NCI-H146 treated with DMSO at 0.1 percent for 48 hours (cell line): ENCODE results near the gene CATSPER3.
A peak's percentile ranks its signal among the peaks of the same experiment; 100 is the strongest.

Source experiments
- DNase-seq: peaks from one replicate; lab custom pipeline; 2025; ENCODE audit not compliant: unreplicated experiment; lab: John Stamatoyannopoulos, UW

Gene CATSPER3

GRCh38 chr5:135029477-135030122, 61.9 kb downstream of the CATSPER3 start:
- no peak for DNase-seq

GRCh38 chr5:135030123-135030955, 62.6 kb downstream of the CATSPER3 start:
- DNase-seq = no peak

- no peak for DNase-seq
Measured at GRCh38 chr5:135030956-135031812, 63.5 kb downstream of the CATSPER3 start.

- no peak for DNase-seq
Measured at GRCh38 chr5:135031813-135032694, 64.3 kb downstream of the CATSPER3 start.

- DNase-seq = no peak
Measured at GRCh38 chr5:135032695-135032998, 64.9 kb downstream of the CATSPER3 start.

GRCh38 chr5:135032999-135033861, 65.5 kb downstream of the CATSPER3 start:
- DNase-seq = peak; percentile 26

GRCh38 chr5:135033901-135034235, 66.2 kb downstream of the CATSPER3 start, which contains the start of gene PITX1:
Gene PITX1 (minus strand): TSS chr5:135034228. CDS start chr5:135033881, 347 bp downstream.
- no peak for DNase-seq

GRCh38 chr5:135034236-135034962, 66.7 kb downstream of the CATSPER3 start:
- peak; percentile 18 for DNase-seq

GRCh38 chr5:135034963-135035677, 67.4 kb downstream of the CATSPER3 start:
- no peak for DNase-seq

GRCh38 chr5:135035678-135036030, 67.9 kb downstream of the CATSPER3 start:
- DNase-seq = no peak

- DNase-seq = no peak
Measured at GRCh38 chr5:135036405-135036804, 68.7 kb downstream of the CATSPER3 start.

GRCh38 chr5:135037519-135038204, 70.0 kb downstream of the CATSPER3 start:
- no peak for DNase-seq

- no peak for DNase-seq
Measured at GRCh38 chr5:135038205-135038812, 70.6 kb downstream of the CATSPER3 start.

GRCh38 chr5:135038813-135039270, 71.1 kb downstream of the CATSPER3 start:
- DNase-seq = no peak

- DNase-seq = no peak
Measured at GRCh38 chr5:135039271-135040033, 71.7 kb downstream of the CATSPER3 start.

GRCh38 chr5:135040034-135040332, 72.3 kb downstream of the CATSPER3 start:
- no peak for DNase-seq
